Measurements from ENCODE around the gene LRPPRC.
A peak's percentile ranks its signal among the peaks of the same experiment; 100 is the strongest.

LRPPRC gene

GRCh38 chr2:43906448-43907109 lies 89.2 kb downstream of the LRPPRC start:
- DNase-seq (ENCODE audit: low spot score) = no peak

GRCh38 chr2:43905871-43906270 lies 89.9 kb downstream of the LRPPRC start:
- no peak for DNase-seq (ENCODE audit: low spot score)

GRCh38 chr2:43905371-43905803 lies 90.4 kb downstream of the LRPPRC start:
- DNase-seq (ENCODE audit: low spot score) = no peak

DNA sequence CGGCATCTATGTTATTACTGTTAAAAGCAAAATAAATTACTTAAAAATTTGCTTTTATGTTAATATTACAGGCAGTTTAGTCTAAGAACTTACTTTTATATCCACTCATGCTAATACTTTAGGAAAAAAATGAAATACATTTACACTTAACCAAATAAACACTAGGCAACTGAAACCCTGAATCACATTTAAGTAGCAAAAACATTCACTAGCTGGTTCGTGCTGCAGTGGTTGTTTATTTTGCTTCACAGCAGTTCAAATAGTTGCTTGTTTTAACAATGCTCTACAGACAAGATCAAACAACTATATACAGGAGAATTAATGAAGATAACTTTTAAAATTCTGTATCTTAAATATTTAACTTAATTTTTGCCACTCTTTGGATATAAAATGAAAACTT lies 96.2 kb downstream of the LRPPRC start:
- DNase-seq (ENCODE audit: low spot score) = no peak

DNA sequence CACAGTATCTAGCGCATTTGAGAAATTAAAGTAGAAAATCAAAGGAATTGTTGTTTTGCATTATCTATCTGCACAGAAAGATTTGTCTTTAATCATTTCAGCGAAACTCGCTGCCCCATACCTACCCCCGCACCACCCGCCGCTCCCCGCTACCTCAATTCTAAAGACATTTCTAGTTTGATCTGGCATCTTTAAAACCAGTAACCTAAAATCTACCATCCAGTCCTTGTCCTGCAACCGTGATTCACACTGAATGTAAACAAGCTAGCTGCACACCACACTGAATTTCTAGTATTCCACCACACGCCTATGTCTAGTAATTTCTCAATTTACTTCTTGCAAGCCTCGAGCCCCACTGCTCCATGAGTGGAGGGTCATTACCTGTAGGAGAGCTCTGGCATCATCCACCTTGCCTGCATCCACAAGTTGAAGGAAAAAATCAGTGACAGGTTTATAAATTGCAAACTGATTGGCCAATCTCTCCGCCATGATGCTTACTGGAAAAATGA lies 96.9 kb downstream of the LRPPRC start:
- no peak for DNase-seq (ENCODE audit: low spot score)

DNA sequence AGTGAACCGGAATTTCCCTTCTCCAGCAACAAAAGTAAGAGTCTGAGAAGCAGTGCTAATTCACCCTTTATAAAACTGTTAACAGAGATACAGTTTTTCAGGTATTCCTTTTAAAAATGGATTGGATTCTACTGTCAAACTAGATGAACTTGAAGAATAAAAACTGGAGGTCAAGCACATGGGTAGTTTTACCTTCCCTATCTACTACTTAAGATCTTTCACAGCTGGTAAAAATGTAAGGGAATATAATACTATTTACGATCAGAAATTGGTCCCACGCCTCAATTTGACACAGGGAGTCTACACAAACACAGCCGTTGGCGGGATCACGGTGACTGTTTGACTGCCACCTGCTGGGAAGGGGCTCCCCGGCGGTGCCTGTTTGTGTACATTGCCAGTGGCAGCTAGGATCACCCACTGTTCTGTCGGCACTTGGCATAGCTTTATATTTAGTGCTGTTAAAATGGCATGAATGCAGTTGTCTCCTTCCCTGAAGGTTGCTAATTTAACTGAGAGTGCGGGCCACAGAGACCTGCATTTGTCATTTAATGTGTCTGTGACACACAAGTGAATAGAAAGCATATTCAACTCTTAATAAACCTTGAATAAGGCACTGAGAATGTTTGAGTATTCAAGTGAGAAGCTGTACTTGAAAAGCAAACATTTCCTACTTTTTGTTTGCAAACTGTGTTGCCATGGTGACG lies 97.5 kb downstream of the LRPPRC start:
- DNase-seq (ENCODE audit: low spot score) = no peak

GRCh38 chr2:43897492-43897891 lies 98.3 kb downstream of the LRPPRC start:
- no peak for DNase-seq (ENCODE audit: low spot score)

- DNase-seq (ENCODE audit: low spot score) = no peak
Measured at GRCh38 chr2:43896906-43897305, 98.9 kb downstream of the LRPPRC start.

- no peak for DNase-seq (ENCODE audit: low spot score)
Measured at GRCh38 chr2:43894743-43895142, 101.0 kb downstream of the LRPPRC start.

DNA sequence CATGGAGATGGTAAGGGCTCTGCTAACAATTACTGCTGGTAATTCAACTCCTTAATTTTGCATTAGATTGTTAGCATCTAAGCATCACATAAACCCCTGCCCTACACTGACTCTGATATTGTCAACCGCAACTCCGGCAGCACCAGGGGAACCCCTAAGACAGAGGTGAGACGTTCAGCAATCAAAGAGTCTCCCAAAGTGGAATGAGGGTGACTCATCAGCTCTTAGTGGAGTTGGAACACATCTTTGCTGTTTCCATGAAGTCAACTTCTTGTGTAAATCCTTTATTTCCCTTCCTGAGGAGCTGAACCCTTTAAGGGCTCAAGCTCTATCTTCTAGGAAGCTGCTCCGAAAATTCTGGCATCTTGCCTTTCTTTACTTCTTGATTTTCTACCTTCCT lies 104.9 kb downstream of the LRPPRC start:
- no peak for DNase-seq (ENCODE audit: low spot score)

DNA sequence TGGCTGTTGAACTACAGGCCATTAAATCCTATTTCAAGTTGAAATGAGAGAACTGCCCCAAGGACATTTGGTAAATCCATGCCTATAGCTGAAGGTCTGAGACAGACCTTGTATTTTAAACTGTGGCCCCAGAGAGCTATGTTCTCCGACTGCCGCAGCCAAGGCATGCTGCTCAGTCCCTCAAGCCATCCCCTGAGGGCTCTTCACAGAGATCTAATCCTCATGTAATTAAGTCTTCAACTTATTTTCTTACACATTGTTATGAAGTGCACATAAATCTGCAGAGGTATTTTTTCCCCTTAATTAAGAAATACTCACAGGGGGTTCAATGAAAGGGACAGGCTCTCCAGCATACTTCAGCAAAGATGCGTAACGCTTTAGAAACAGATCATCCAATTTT lies 106.4 kb downstream of the LRPPRC start:
- DNase-seq (ENCODE audit: low spot score) = no peak

DNA sequence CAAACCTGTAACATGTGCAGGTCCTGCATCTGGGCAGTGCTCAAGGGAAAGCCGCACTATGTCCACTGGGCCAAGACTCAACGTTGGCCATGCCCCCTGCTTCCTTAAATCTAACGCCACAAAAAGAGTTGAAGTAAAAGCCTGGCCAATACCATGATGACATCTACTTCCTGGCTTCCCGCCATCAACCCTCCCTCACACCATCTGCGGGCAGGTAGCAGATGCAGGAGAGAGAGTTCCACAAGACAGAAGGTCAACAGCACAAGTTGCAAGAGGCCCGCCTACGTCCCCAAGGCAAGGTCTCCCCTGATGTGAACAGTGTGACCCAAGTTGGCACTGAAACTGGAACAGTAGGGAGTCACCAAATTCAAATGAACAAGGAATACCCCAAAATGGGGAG lies 108.6 kb downstream of the LRPPRC start:
- no peak for DNase-seq (ENCODE audit: low spot score)

GRCh38 chr2:43885132-43885632 lies 110.6 kb downstream of the LRPPRC start:
- DNase-seq (ENCODE audit: low spot score) = no peak

DNA sequence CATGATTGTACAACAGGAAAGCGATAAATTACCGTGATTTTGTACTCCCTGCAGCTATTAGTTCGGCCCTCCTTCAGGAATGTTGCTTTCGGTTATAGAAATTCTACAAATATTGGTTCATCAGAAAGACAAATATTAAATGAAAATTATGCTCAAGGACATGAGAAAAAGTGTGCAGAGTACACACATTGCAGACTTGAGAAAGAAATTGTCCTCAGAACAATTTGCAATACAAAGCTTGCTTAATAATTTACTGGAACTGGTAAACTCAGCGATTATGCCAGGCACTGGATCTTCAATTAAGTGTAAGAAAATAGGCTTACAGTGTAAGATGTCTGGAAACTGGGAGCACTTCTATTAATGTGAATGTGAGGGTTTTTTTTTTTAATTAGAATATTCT lies 111.1 kb downstream of the LRPPRC start:
- DNase-seq (ENCODE audit: low spot score) = no peak

DNA sequence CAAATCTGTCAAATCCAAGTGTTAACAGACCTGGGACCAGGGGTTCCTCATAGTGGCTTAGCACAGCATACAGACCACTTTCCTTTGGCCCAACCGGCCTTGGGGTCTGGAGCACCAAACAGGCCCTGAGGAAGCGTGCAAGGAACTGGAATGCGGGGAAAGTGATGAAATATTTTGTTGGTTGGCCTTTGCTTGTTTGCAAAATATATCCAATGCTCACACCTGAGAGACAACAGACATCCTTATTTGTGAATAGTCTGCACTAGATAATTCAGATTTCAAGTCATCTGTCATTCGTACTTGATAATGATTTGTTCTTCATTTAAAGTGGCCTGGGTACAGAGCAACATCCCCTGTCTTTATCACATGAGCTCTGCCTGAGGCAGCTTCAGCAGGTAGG lies 113.5 kb downstream of the LRPPRC start:
- no peak for DNase-seq (ENCODE audit: low spot score)

DNA sequence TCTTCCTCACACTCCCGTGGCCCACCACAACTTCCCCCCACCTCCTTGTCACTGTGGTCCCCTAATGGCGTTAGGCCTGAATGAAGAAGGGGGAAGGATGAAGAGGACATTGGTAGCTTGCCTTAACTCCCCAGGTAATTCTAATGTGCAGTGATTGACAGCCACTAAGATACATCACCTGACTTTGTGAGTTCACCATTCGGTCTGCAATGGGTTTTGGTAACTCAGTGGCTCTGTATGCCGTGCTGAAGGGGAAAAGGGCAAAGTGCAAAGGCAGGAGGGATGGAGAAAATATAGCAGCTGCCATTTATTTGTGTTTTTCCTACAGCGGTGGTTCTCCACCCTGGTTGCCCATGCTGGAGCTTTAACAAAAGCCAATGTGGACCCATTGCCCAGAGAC lies 114.8 kb downstream of the LRPPRC start:
- no peak for DNase-seq (ENCODE audit: low spot score)

GRCh38 chr2:43880471-43880870 lies 115.3 kb downstream of the LRPPRC start:
- DNase-seq (ENCODE audit: low spot score) = no peak

DNA sequence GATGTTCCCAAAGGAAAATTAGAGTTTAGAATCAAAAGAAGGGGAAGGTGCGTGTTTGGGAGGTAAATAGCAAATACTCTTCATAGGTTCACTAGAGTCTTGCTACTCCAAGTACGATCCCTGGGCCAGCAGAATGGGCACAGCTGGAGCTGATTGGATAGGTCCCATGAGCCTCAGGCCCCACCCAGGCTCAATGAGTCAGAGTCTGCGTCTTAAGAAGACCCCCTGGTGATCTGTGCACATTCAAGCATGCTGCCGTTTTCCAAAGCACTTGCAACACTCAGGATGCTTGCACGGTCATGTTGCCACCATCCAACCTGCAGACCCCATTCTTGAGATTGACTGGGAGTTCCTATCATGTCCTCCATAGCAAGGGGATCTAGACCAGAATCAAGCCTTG lies 116.5 kb downstream of the LRPPRC start:
- DNase-seq (ENCODE audit: low spot score) = no peak

- peak; percentile 48 for DNase-seq (ENCODE audit: low spot score)
Measured at GRCh38 chr2:43877782-43878464, 117.9 kb downstream of the LRPPRC start.

- no peak for DNase-seq (ENCODE audit: low spot score)
Measured at GRCh38 chr2:43874776-43875451, 120.9 kb downstream of the LRPPRC start.

- DNase-seq (ENCODE audit: low spot score) = no peak
Measured at GRCh38 chr2:43872151-43872550, 123.6 kb downstream of the LRPPRC start.

GRCh38 chr2:43855292-43855691 lies 140.5 kb downstream of the LRPPRC start:
- DNase-seq (ENCODE audit: low spot score) = no peak
